Endothelial cell of umbilical vein (primary cell): ENCODE data around the gene C1orf115. TPM values are rescaled to one million over a fixed set of nuclear protein-coding genes. Genes with fewer than 3 reads are reported as not detected.
"Not testable (repeated sequence)": the region's sequence is repeated elsewhere in the genome, so short reads cannot be mapped to it uniquely, and the experiment has no call there.

Experiments
- BruUV-seq: library from RNA; stranded (reverse); fragments of 400-500 nt; replicated peaks from 2 replicates; lab custom pipeline; 2021; lab: Mats Ljungman, UMichigan
- CTCF ChIA-PET: fragments of 300-600, 350-600 bp; sonication (Branson Sonifier 250); formaldehyde crosslinking; loops from one replicate; lab custom pipeline; 2021; ENCODE audit warnings: antibody characterized with exemption, inconsistent platforms; lab: Charles Lee
- POLR2A ChIA-PET: fragments of 300-600, 350-600 bp; sonication (Branson Sonifier 250); formaldehyde crosslinking; loops from one replicate; lab custom pipeline; 2021; ENCODE audit warnings: antibody characterized with exemption, inconsistent platforms; lab: Charles Lee
- DNase-seq: peaks from one replicate; pipeline ENCODE4 v3.0.0-alpha.2; 2011; ENCODE audit warnings: low read depth, low spot score
- FAIRE-seq: peaks from 2 replicates; lab custom pipeline; 2011; peaks lifted over from hg19 to GRCh38; lab: Jason Lieb, UNC
- H2AFZ ChIP-seq: 2 replicates; pipeline ENCODE4 v1.6.0; 2012; ENCODE audit warnings: low read depth, low read length, control low read depth, inconsistent platforms
- H3K27ac ChIP-seq: 2 replicates; pipeline ENCODE4 v1.5.1; 2011; ENCODE audit warnings: low read depth, mild to moderate bottlenecking, control low read depth, low read length, moderate library complexity; ENCODE audit not compliant: insufficient read depth
- H3K27me3 ChIP-seq, 2 experiments: 2 replicates each; pipeline versions ENCODE4 v1.6.0 to v1.6.1; 2011; ENCODE audit warnings: low read length in 2 of 2, mixed read lengths in 1 of 2; ENCODE audit not compliant: control insufficient read depth in 2 of 2, insufficient read depth in 2 of 2
- H3K36me3 ChIP-seq, 2 experiments: 2 replicates in 1 of 2; 3 replicates in 1 of 2; pipeline ENCODE4 v1.5.1; 2011; ENCODE audit warnings: low read length in 2 of 2, mild to moderate bottlenecking in 1 of 2, moderate library complexity in 1 of 2; ENCODE audit not compliant: control insufficient read depth in 2 of 2, insufficient read depth in 2 of 2; ENCODE audit errors: extremely low read depth in 1 of 2
- H3K4me1 ChIP-seq: 3 replicates; pipeline ENCODE4 v1.5.1; 2011; ENCODE audit warnings: mild to moderate bottlenecking, low read length; ENCODE audit not compliant: control insufficient read depth, insufficient read depth; ENCODE audit errors: extremely low read depth
- H3K4me2 ChIP-seq: 2 replicates; pipeline ENCODE4 v1.6.1; 2011; ENCODE audit warnings: low read length, control low read depth, mixed read lengths; ENCODE audit not compliant: insufficient read depth
- H3K4me3 ChIP-seq, 3 experiments: fragments of 200-600 bp in 1 of 3; sonication (generic), shearing (Covaris generic) in 1 of 3; replicated peaks in 1 of 3; 2 replicates each; pipeline ENCODE4 v1.5.1; 2011 to 2016; ENCODE audit warnings: control low read depth in 3 of 3, low read length in 3 of 3, mild to moderate bottlenecking in 2 of 3, inconsistent platforms in 1 of 3, low read depth in 1 of 3, moderate library complexity in 1 of 3; ENCODE audit not compliant: insufficient read depth in 1 of 3
- H3K79me2 ChIP-seq: 2 replicates; pipeline ENCODE4 v1.6.0; 2012; ENCODE audit warnings: low read length, inconsistent platforms; ENCODE audit not compliant: control insufficient read depth, insufficient read depth
- H3K9ac ChIP-seq: replicated peaks from 2 replicates; pipeline ENCODE3; 2011; ENCODE audit warnings: low read length, control low read depth; ENCODE audit not compliant: insufficient read depth; ENCODE audit errors: extremely low read depth
- H3K9me1 ChIP-seq: replicated peaks from 3 replicates; pipeline ENCODE4 v1.6.0; 2011; ENCODE audit warnings: mild to moderate bottlenecking, low read length; ENCODE audit not compliant: control insufficient read depth, insufficient read depth; ENCODE audit errors: extremely low read depth
- H3K9me3 ChIP-seq: replicated peaks from 2 replicates; pipeline ENCODE4 v1.5.1; 2012; ENCODE audit warnings: low read length, inconsistent platforms; ENCODE audit not compliant: control insufficient read depth, insufficient read depth
- H4K20me1 ChIP-seq: replicated peaks from 2 replicates; pipeline ENCODE3; 2011; ENCODE audit warnings: mild to moderate bottlenecking, low read length; ENCODE audit not compliant: control insufficient read depth, insufficient read depth; ENCODE audit errors: extremely low read depth
- CTCF ChIP-seq, 2 donors: IDR thresholded peaks; 1 replicate in 1 of 2; 2 replicates in 1 of 2; pipeline ENCODE4 v1.5.1; 2011; ENCODE audit warnings: low read length in 2 of 2, mild to moderate bottlenecking in 2 of 2, moderate library complexity in 2 of 2, control low read depth in 1 of 2, inconsistent platforms in 1 of 2, low read depth in 1 of 2; ENCODE audit not compliant: insufficient read depth in 1 of 2; ENCODE audit errors: extremely low read depth in 1 of 2
- EZH2 ChIP-seq: IDR thresholded peaks from 2 replicates; pipeline ENCODE4 v1.6.1; 2012; ENCODE audit warnings: borderline replicate concordance, low read depth, mild to moderate bottlenecking, moderate library complexity, low read length, inconsistent platforms; ENCODE audit not compliant: severe bottlenecking
- FOS ChIP-seq: IDR thresholded peaks from 2 replicates; pipeline ENCODE4 v1.6.1; 2011; ENCODE audit warnings: mild to moderate bottlenecking, low read length, moderate library complexity, borderline replicate concordance; ENCODE audit not compliant: insufficient read depth
- GATA2 ChIP-seq: IDR thresholded peaks from 2 replicates; pipeline ENCODE4 v1.7.0; 2011; ENCODE audit warnings: low read depth, mild to moderate bottlenecking, moderate library complexity, mixed read lengths, low read length; ENCODE audit not compliant: insufficient read length, insufficient read depth
- JUN ChIP-seq: IDR thresholded peaks from 2 replicates; pipeline ENCODE4 v1.6.1; 2011; ENCODE audit warnings: borderline replicate concordance, low read depth; ENCODE audit not compliant: insufficient read length, insufficient read depth
- MAX ChIP-seq: IDR thresholded peaks from 2 replicates; pipeline ENCODE4 v1.6.1; 2011; ENCODE audit not compliant: insufficient read depth, insufficient read length
- MYC ChIP-seq: IDR thresholded peaks from one replicate; pipeline ENCODE4 v1.6.1; 2011; ENCODE audit warnings: mild to moderate bottlenecking, low read depth, low read length
- POLR2A ChIP-seq: IDR thresholded peaks from 2 replicates; pipeline ENCODE4 v1.6.1; 2012; ENCODE audit warnings: low read depth, mild to moderate bottlenecking, control low read depth, low read length
- POLR2AphosphoS5 ChIP-seq: IDR thresholded peaks from 2 replicates; pipeline ENCODE4 v1.6.1; 2012; ENCODE audit warnings: low read depth, mild to moderate bottlenecking, control low read depth, low read length, moderate library complexity; ENCODE audit not compliant: insufficient read depth
- dilution Hi-C: fragments of 300-500 bp; cut with MboI; formaldehyde crosslinking; loops from one replicate; pipeline ENCODE4 v1.15.0; 2019; ENCODE audit warnings: low sequenced_read_pairs; ENCODE audit not compliant: extremely low pct_ligation_motif_present
- intact Hi-C: fragments of 100-400 bp; cut with micrococcal nuclease; formaldehyde crosslinking; loops from one replicate; pipeline ENCODE4 v1.10.0; 2022
- polyA plus RNA-seq, 4 experiments: library from polyadenylated mRNA; depleted of rRNA in 3 of 4; stranded (reverse) in 3 of 4; unstranded in 1 of 4; fragments of >200 nt; gene quantifications; 2 replicates each; pipeline versions ENCODE4 v1.2.1 to v1.2.3, GENCODE V29; 2011 to 2012; ENCODE audit warnings: missing spikeins in 1 of 4
- total RNA-seq: library from RNA; stranded (reverse); gene quantifications from 2 replicates; pipeline ENCODE4 v1.2.3, GENCODE V29; 2021

The C1orf115 gene
- total and polyA plus RNA-seq, 2 donors (not counting 3 experiments of a cell fraction or from before 2014, with no cell fraction given), result 11.1 to 16.4 TPM

GRCh38 chr1:220717800-220718640 lies 27.9 kb downstream of the C1orf115 start:
- intact Hi-C loops, result no loop called here
- no peaks in the 10 kb centered on the region for H4K20me1 ChIP-seq
- H3K36me3 ChIP-seq, result no peaks in the 10 kb centered on the region
- no peak overlapping the region for H3K4me2 ChIP-seq
- DNase-seq (no peak), FAIRE-seq (no peak)
- no peak overlapping the region for H3K9ac ChIP-seq
- H3K27me3 ChIP-seq, result no peaks in the 10 kb centered on the region
- no TSS peak for BruUV-seq
- no peak overlapping the region for H3K27ac ChIP-seq
- CTCF ChIA-PET, result interaction anchor here (1.5 kb wide), 1 partner anchor 57 kb away, joined by 3 read pairs; no protein-coding TSS in a partner anchor
- no peaks in the 10 kb centered on the region for H3K79me2 ChIP-seq
- H3K9me3 ChIP-seq, result no peaks in the 10 kb centered on the region
- POLR2A ChIA-PET, result no interaction called here
- TF ChIP-seq CTCF (IDR thresholded peaks at IDR 0.05; ENCODE audit: extremely low read depth in 1 of 2, insufficient read depth in 1 of 2, low read depth in 1 of 2, low read length in 2 of 2) (no peak), JUN (no peak), GATA2 (no peak), FOS (no peak), EZH2 (no peak), POLR2A (no peak), MYC (no peak), POLR2AphosphoS5 (no peak), MAX (no peak)
- dilution Hi-C loops, result no loop called here
- H2AFZ ChIP-seq, result no peak overlapping the region
- H3K4me3 ChIP-seq, result no peak overlapping the region
- H3K9me1 ChIP-seq, result no peaks in the 10 kb centered on the region
- H3K4me1 ChIP-seq, result no peaks in the 10 kb centered on the region

- dilution Hi-C loops, result not testable (repeated sequence)
Observed at GRCh38 chr1:220721266-220721665, 31.1 kb downstream of the C1orf115 start.

More at GRCh38 chr1:220721266-220721665, 31.1 kb downstream of the C1orf115 start:
- H3K9ac ChIP-seq, H4K20me1 ChIP-seq, POLR2A ChIA-PET, H3K4me1 ChIP-seq, H3K27ac ChIP-seq, H3K36me3 ChIP-seq, H2AFZ ChIP-seq, H3K9me1 ChIP-seq, H3K27me3 ChIP-seq, BruUV-seq, H3K4me2 ChIP-seq, DNase-seq, H3K4me3 ChIP-seq, H3K9me3 ChIP-seq, FAIRE-seq, H3K79me2 ChIP-seq, intact Hi-C loops: not testable (repeated sequence)
- CTCF ChIA-PET, result interaction anchor here (1.0 to 2.4 kb wide), 2 partner anchors 12 to 41 kb away, joined by 4 to 11 read pairs; no protein-coding TSS in a partner anchor
